Tibial artery (tissue), 4 donors: ENCODE data around the gene MARCHF4.

ENCODE experiments used
- DNase-seq, 2 donors: peaks; one replicate each; pipeline ENCODE4 v3.0.0-alpha.2; 2019
- H3K27ac ChIP-seq, 2 donors: fragments of 200-600 bp; sonication (generic) in 1 of 2; 1 replicate in 1 of 2; 2 replicates in 1 of 2; pipeline ENCODE4 v1.5.1; 2018 to 2019; ENCODE audit warnings: mild to moderate bottlenecking in 1 of 2
- H3K27me3 ChIP-seq, 2 donors: fragments of 200-600 bp; sonication (generic) in 1 of 2; one replicate each; pipeline versions ENCODE4 v1.5.1 to v1.6.0; 2016 to 2019
- H3K36me3 ChIP-seq, 3 donors: fragments of 200-600 bp; sonication (generic) in 2 of 3; one replicate each; pipeline ENCODE4 v1.5.1; 2016 to 2019; ENCODE audit warnings: mild to moderate bottlenecking in 2 of 3
- H3K4me1 ChIP-seq, 4 donors: fragments of 200-600 bp; sonication (generic) in 2 of 4; 1 replicate in 3 of 4; 2 replicates in 1 of 4; pipeline ENCODE4 v1.5.1; 2016 to 2019
- H3K4me3 ChIP-seq, 2 donors: fragments of 200-600 bp; sonication (generic) in 1 of 2; 1 replicate in 1 of 2; 2 replicates in 1 of 2; pipeline ENCODE4 v1.5.1; 2018 to 2019; ENCODE audit warnings: mild to moderate bottlenecking in 2 of 2
- H3K9me3 ChIP-seq, 3 donors: fragments of 200-600 bp; sonication (generic) in 1 of 3; one replicate each; pipeline ENCODE4 v1.5.1; 2016 to 2019
- CTCF ChIP-seq, 2 experiments: fragments of 200-600 bp in 1 of 2; fragments of 450-650 bp in 1 of 2; IDR thresholded peaks; one replicate each; pipeline ENCODE4 v1.5.1; 2017 to 2019; ENCODE audit warnings: antibody characterized with exemption in 2 of 2, mild to moderate bottlenecking in 1 of 2, moderate library complexity in 1 of 2
- intact Hi-C: fragments of 100-400 bp; cut with DNase I; formaldehyde crosslinking; loops from one replicate; pipeline ENCODE4 v1.15.0; 2023; ENCODE audit warnings: low total_unique reads

Gene MARCHF4

GRCh38 chr2:216351172-216351925, 20.9 kb downstream of the MARCHF4 start:
- H3K4me3 ChIP-seq: no peak overlapping the region

GRCh38 chr2:216350214-216350791, 22.0 kb downstream of the MARCHF4 start:
- no peak overlapping the region for H3K27ac ChIP-seq
- intact Hi-C loops: no loop called here
- DNase-seq: no peak
- no peak for TF ChIP-seq CTCF (IDR thresholded peaks at IDR 0.05)
- no peaks in the 10 kb centered on the region for H3K36me3 ChIP-seq
- no peaks in the 10 kb centered on the region for H3K9me3 ChIP-seq
- H3K4me3 ChIP-seq: no peak overlapping the region
- no peaks in the 10 kb centered on the region for H3K4me1 ChIP-seq
- H3K27me3 ChIP-seq: no peaks in the 10 kb centered on the region

More at GRCh38 chr2:216351172-216351925, 20.9 kb downstream of the MARCHF4 start:
- intact Hi-C loops: no loop called here
- Histone ChIP-seq H3K4me1 (no peaks in the 10 kb centered on the region), H3K27ac (no peak overlapping the region), H3K9me3 (no peaks in the 10 kb centered on the region), H3K27me3 (peaks cover 0 to 2% of the 10 kb centered on the region in 2 donors), H3K36me3 (no peaks in the 10 kb centered on the region)
- TF ChIP-seq CTCF (IDR thresholded peaks at IDR 0.05): no peak
- DNase-seq: no peak

GRCh38 chr2:216349366-216349765, 22.9 kb downstream of the MARCHF4 start:
- H3K4me1 ChIP-seq: no peaks in the 10 kb centered on the region
- H3K9me3 ChIP-seq: no peaks in the 10 kb centered on the region
- intact Hi-C loops: no loop called here
- H3K36me3 ChIP-seq: no peaks in the 10 kb centered on the region
- H3K4me3 ChIP-seq: no peak overlapping the region
- H3K27ac ChIP-seq: no peak overlapping the region
- TF ChIP-seq CTCF (IDR thresholded peaks at IDR 0.05): no peak
- DNase-seq: no peak
- H3K27me3 ChIP-seq: no peaks in the 10 kb centered on the region

GRCh38 chr2:216348756-216349308, 23.5 kb downstream of the MARCHF4 start:
- H3K9me3 ChIP-seq: no peaks in the 10 kb centered on the region
- intact Hi-C loops: no loop called here
- TF ChIP-seq CTCF (IDR thresholded peaks at IDR 0.05): no peak
- H3K27ac ChIP-seq: no peak overlapping the region
- DNase-seq: no peak
- H3K4me3 ChIP-seq: no peak overlapping the region
- no peaks in the 10 kb centered on the region for H3K36me3 ChIP-seq
- H3K27me3 ChIP-seq: no peaks in the 10 kb centered on the region
- no peaks in the 10 kb centered on the region for H3K4me1 ChIP-seq

- no peaks in the 10 kb centered on the region for H3K36me3 ChIP-seq
Observed at GRCh38 chr2:216346781-216347180, 25.5 kb downstream of the MARCHF4 start.

More at GRCh38 chr2:216346781-216347180, 25.5 kb downstream of the MARCHF4 start:
- no peak overlapping the region for H3K4me3 ChIP-seq
- no peak for TF ChIP-seq CTCF (IDR thresholded peaks at IDR 0.05)
- H3K27ac ChIP-seq: no peak overlapping the region
- no peaks in the 10 kb centered on the region for H3K9me3 ChIP-seq
- intact Hi-C loops: no loop called here
- H3K4me1 ChIP-seq: no peaks in the 10 kb centered on the region
- no peaks in the 10 kb centered on the region for H3K27me3 ChIP-seq
- DNase-seq: no peak
